Ovary (tissue), 9 donors: ENCODE measurements around the gene SP2. TPM values are rescaled to one million over a fixed set of nuclear protein-coding genes. Genes with fewer than 3 reads are reported as not detected.

ENCODE experiments used
- DNase-seq, 5 donors: peaks; one replicate each; pipeline ENCODE4 v3.0.0-alpha.2; 2019 to 2020
- H3K27ac ChIP-seq, 2 donors: fragments of 200-600 bp; one replicate each; pipeline versions ENCODE4 v1.5.1 to v1.8.0; 2019 to 2022
- H3K27me3 ChIP-seq: fragments of 200-600 bp; one replicate; pipeline ENCODE4 v1.8.0; 2022
- H3K36me3 ChIP-seq: fragments of 200-600 bp; sonication (generic); one replicate; pipeline ENCODE4 v1.5.1; 2019
- H3K4me1 ChIP-seq: one replicate; pipeline ENCODE4 v1.8.1; 2013; ENCODE audit warnings: mild to moderate bottlenecking, moderate library complexity; ENCODE audit not compliant: insufficient read depth
- H3K4me3 ChIP-seq: fragments of 200-600 bp; sonication (generic); one replicate; pipeline ENCODE4 v1.5.1; 2017
- H3K9me3 ChIP-seq, 2 donors: fragments of 200-600 bp in 1 of 2; sonication (generic) in 1 of 2; one replicate each; pipeline versions ENCODE4 v1.5.1 to v1.8.1; 2013 to 2019; ENCODE audit warnings: mild to moderate bottlenecking in 1 of 2, moderate library complexity in 1 of 2
- EP300 ChIP-seq: sonication (generic); formaldehyde crosslinking; IDR thresholded peaks from one replicate; pipeline ENCODE4 v1.6.1; 2017; ENCODE audit warnings: antibody characterized with exemption
- POLR2A ChIP-seq: fragments of 450-650 bp; IDR thresholded peaks from one replicate; pipeline ENCODE4 v1.6.1; 2017; ENCODE audit warnings: antibody characterized with exemption, mild to moderate bottlenecking, moderate library complexity
- WGBS, 3 donors: extraction: QIAGEN DNeasy Blood & Tissue Kit in 1 of 3; methylation state at CpG; one replicate each; pipeline versions ENCODE4 v1.1.5 to v1.1.7; 2013 to 2017; 5-methylcytosine and 5-hydroxymethylcytosine counted together
- intact Hi-C, 4 donors: fragments of 100-400 bp; cut with DNase I; formaldehyde crosslinking; loops; one replicate each; pipeline versions ENCODE4 v1.11.0 to v1.15.1; 2022 to 2023
- polyA plus RNA-seq, 2 donors: library from polyadenylated mRNA; stranded (reverse); fragments of 200-250 nt in 1 of 2; fragments of 350-450 nt in 1 of 2; fragmentation: Illumina TruSeq in 1 of 2; extraction: RNeasy Lipid Tissue Mini Kit (QIAGEN cat#74804) in 1 of 2; gene quantifications; one replicate each; pipeline ENCODE4 v1.2.3, GENCODE V29; 2013 to 2014
- total RNA-seq, 7 donors: library from RNA; depleted of rRNA in 2 of 7; stranded (reverse); fragments of >200 nt in 2 of 7; fragmentation: NEBNext Ultra II Directional in 3 of 7; extraction: Animal tissue kit (Norgen Biotek cat#: 25700) in 3 of 7; gene quantifications; one replicate each; pipeline versions ENCODE4 v1.1.0 to v1.2.4, GENCODE V29; 2016 to 2023
- TF ChIP-seq, protein P1 (sequence below), 3 donors: fragments of 450-650 bp in 2 of 3; fragments of 200-600 bp in 1 of 3; IDR thresholded peaks; one replicate each; pipeline versions ENCODE4 v1.5.1 to v1.8.0; 2016 to 2022; ENCODE audit warnings: antibody characterized with exemption in 3 of 3, mild to moderate bottlenecking in 1 of 3
- donor health status: DM: no; HTN: no; CAD: no; lungs with moderate emphysema.
- donor health status: DM: no; HTN: no; CAD: no.
- donor health status: Bipolar disorder and iron deficiency.
- donor health status: DM: yes; HTN: yes; CAD: no.
- donor health status: DM: no; HTN: no; CAD: no.
- donor health status: DM: yes; HTN: yes; CAD: no.

Gene SP2
- total and polyA plus RNA-seq, 9 donors: 2.6 to 22.5 (median 14.7) TPM

GRCh38 chr17:47975823-47976205 is 79.8 kb downstream of the SP2 start:
- intact Hi-C loops: loop anchor here in 1 of 4 donors (5.0 kb wide), 1 partner anchor 41 kb away; no protein-coding TSS in a partner anchor
- Histone ChIP-seq H3K4me1 (peaks cover 2% of the 10 kb centered on the region), H3K36me3 (no peaks in the 10 kb centered on the region), H3K27ac (no peak overlapping the region), H3K4me3 (no peak overlapping the region), H3K9me3 (no peaks in the 10 kb centered on the region), H3K27me3 (no peaks in the 10 kb centered on the region)
- TF ChIP-seq EP300 (no peak), POLR2A (no peak)
- TF ChIP-seq, protein P1, sequence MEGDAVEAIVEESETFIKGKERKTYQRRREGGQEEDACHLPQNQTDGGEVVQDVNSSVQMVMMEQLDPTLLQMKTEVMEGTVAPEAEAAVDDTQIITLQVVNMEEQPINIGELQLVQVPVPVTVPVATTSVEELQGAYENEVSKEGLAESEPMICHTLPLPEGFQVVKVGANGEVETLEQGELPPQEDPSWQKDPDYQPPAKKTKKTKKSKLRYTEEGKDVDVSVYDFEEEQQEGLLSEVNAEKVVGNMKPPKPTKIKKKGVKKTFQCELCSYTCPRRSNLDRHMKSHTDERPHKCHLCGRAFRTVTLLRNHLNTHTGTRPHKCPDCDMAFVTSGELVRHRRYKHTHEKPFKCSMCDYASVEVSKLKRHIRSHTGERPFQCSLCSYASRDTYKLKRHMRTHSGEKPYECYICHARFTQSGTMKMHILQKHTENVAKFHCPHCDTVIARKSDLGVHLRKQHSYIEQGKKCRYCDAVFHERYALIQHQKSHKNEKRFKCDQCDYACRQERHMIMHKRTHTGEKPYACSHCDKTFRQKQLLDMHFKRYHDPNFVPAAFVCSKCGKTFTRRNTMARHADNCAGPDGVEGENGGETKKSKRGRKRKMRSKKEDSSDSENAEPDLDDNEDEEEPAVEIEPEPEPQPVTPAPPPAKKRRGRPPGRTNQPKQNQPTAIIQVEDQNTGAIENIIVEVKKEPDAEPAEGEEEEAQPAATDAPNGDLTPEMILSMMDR (IDR thresholded peaks at IDR 0.05): no peak
- WGBS, 3 donors: 89 to 90% (median 90%) methylated on average over 10 of the region's 10 CpGs
- DNase-seq: no peak

DNA sequence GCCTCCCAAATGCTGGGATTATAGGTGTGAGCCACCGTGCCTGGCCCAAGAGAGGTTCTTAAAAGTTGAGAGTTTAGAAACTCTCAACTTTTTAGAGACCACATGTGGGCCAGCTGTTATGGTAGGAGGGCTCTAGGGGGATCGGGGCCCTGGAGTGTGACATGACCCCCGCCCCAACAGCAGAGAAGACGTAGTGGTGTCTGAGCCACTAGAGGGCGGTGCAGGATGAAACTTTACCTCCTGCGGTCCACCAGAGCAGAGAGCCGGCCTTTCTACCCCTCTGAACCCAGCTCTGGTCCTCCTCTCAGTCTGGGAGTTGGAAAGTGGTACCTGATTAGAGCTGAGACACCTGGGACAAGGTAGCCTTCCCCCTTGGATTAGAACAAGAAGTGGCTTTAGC is 82.3 kb downstream of the SP2 start:
- DNase-seq: peak in 4 of 5 donors; percentile 31 to 61 (median 46)
- Histone ChIP-seq H3K4me3 (no peak overlapping the region), H3K36me3 (no peaks in the 10 kb centered on the region), H3K27ac (no peak overlapping the region), H3K9me3 (no peaks in the 10 kb centered on the region), H3K4me1 (no peaks in the 10 kb centered on the region), H3K27me3 (no peaks in the 10 kb centered on the region)
- TF ChIP-seq, protein P1 (IDR thresholded peaks at IDR 0.05): peak in 2 of 3 donors; percentile 29 to 33
- no peak for TF ChIP-seq POLR2A
- 21 to 24% (median 23%) methylated on average over 7 of the region's 7 CpGs for WGBS, 3 donors
- intact Hi-C loops: loop anchor here in 1 of 4 donors (5.0 kb wide), 1 partner anchor 39 kb away; no protein-coding TSS in a partner anchor

Other genes starting within 250 kb of the SP2 start
- 100 to 1,000 TPM; 119 to 346 (median 256) TPM for gene KPNB1, start 246.3 kb upstream of the SP2 start, total RNA-seq
- gene KPNB1, start 246.3 kb upstream of the SP2 start, polyA plus RNA-seq: 100 to 1,000 TPM in 1 of 2 donors, 10 to 100 TPM in 1; 63.4 to 236 TPM
- gene TBKBP1, start 202.1 kb upstream of the SP2 start, total RNA-seq: 10 to 100 TPM in 5 of 7 donors, 1 to 10 TPM in 2; 6.0 to 28.8 (median 22.8) TPM
- 10 to 100 TPM; 10.4 to 24.0 TPM for gene TBKBP1, start 202.1 kb upstream of the SP2 start, polyA plus RNA-seq
- 1 to 10 TPM in 1 of 7 donors, under 1 TPM in 5, not detected in 1; 0.20 to 1.4 (median 0.33) TPM for gene TBX21, start 163.0 kb upstream of the SP2 start, total RNA-seq
- under 1 TPM; 0.12 to 0.70 TPM for gene TBX21, start 163.0 kb upstream of the SP2 start, polyA plus RNA-seq
- 10 to 100 TPM in 5 of 7 donors, 1 to 10 TPM in 2; 6.4 to 18.0 (median 14.4) TPM for gene OSBPL7, start 74.4 kb upstream of the SP2 start, total RNA-seq
- 1 to 10 TPM; 6.1 to 9.6 TPM for gene OSBPL7, start 74.4 kb upstream of the SP2 start, polyA plus RNA-seq
- 10 to 100 TPM; 30.4 to 59.5 (median 48.4) TPM for gene MRPL10, start 64.7 kb upstream of the SP2 start, total RNA-seq
- 10 to 100 TPM; 55.9 to 64.4 TPM for gene MRPL10, start 64.7 kb upstream of the SP2 start, polyA plus RNA-seq
- 10 to 100 TPM in 1 of 7 donors, 1 to 10 TPM in 3, under 1 TPM in 3; 0.35 to 17.1 (median 1.2) TPM for gene LRRC46, start 64.6 kb upstream of the SP2 start, total RNA-seq
- 1 to 10 TPM in 1 of 2 donors, under 1 TPM in 1; 0.31 to 1.6 TPM for gene LRRC46, start 64.6 kb upstream of the SP2 start, polyA plus RNA-seq
- 10 to 100 TPM; 25.4 to 43.9 (median 36.8) TPM for gene SCRN2, start 55.0 kb upstream of the SP2 start, total RNA-seq
- 10 to 100 TPM in 1 of 2 donors, 1 to 10 TPM in 1; 5.6 to 45.5 TPM for gene SCRN2, start 55.0 kb upstream of the SP2 start, polyA plus RNA-seq
- 1 to 10 TPM in 5 of 7 donors, under 1 TPM in 2; 0.66 to 4.3 (median 1.3) TPM for gene SP6, start 45.1 kb upstream of the SP2 start, total RNA-seq
- 1 to 10 TPM in 1 of 2 donors, under 1 TPM in 1; 0.25 to 1.1 TPM for gene SP6, start 45.1 kb upstream of the SP2 start, polyA plus RNA-seq
- 10 to 100 TPM in 6 of 7 donors, 1 to 10 TPM in 1; 9.5 to 26.5 (median 21.8) TPM for gene PNPO, start 45.3 kb downstream of the SP2 start, total RNA-seq
- 10 to 100 TPM in 1 of 2 donors, 1 to 10 TPM in 1; 6.1 to 32.4 TPM for gene PNPO, start 45.3 kb downstream of the SP2 start, polyA plus RNA-seq
- 10 to 100 TPM in 1 of 7 donors, 1 to 10 TPM in 1, under 1 TPM in 5; 0.18 to 22.3 (median 0.82) TPM for gene PRR15L, start 61.6 kb downstream of the SP2 start, total RNA-seq
- gene PRR15L, start 61.6 kb downstream of the SP2 start, polyA plus RNA-seq: under 1 TPM; 0.16 to 0.35 TPM
- gene CDK5RAP3, start 74.9 kb downstream of the SP2 start, total RNA-seq: 100 to 1,000 TPM; 125 to 197 (median 144) TPM
- 100 to 1,000 TPM; 138 to 162 TPM for gene CDK5RAP3, start 74.9 kb downstream of the SP2 start, polyA plus RNA-seq
- gene COPZ2, start 141.6 kb downstream of the SP2 start, total RNA-seq: 10 to 100 TPM in 5 of 7 donors, 1 to 10 TPM in 2; 1.7 to 36.2 (median 12.1) TPM
- 10 to 100 TPM; 12.1 to 58.1 TPM for gene COPZ2, start 141.6 kb downstream of the SP2 start, polyA plus RNA-seq
- gene NFE2L1, start 152.1 kb downstream of the SP2 start, total RNA-seq: 100 to 1,000 TPM in 6 of 7 donors, 10 to 100 TPM in 1; 80.0 to 214 (median 165) TPM
- 100 to 1,000 TPM; 150 to 577 TPM for gene NFE2L1, start 152.1 kb downstream of the SP2 start, polyA plus RNA-seq
- gene CBX1, start 205.2 kb downstream of the SP2 start, total RNA-seq: 10 to 100 TPM; 35.4 to 83.5 (median 70.0) TPM
- gene CBX1, start 205.2 kb downstream of the SP2 start, polyA plus RNA-seq: 100 to 1,000 TPM in 1 of 2 donors, 10 to 100 TPM in 1; 68.3 to 106 TPM
- 10 to 100 TPM in 5 of 7 donors, 1 to 10 TPM in 2; 7.1 to 21.3 (median 14.1) TPM for gene SNX11, start 211.5 kb downstream of the SP2 start, total RNA-seq
- 10 to 100 TPM in 1 of 2 donors, 1 to 10 TPM in 1; 8.5 to 18.5 TPM for gene SNX11, start 211.5 kb downstream of the SP2 start, polyA plus RNA-seq